HL-60 (cell line): ENCODE data around the gene FANCG.

Experiments
- CTCF ChIP-seq: IDR thresholded peaks from one replicate; pipeline ENCODE4 v1.5.1; 2011; ENCODE audit warnings: low read length, control low read depth, inconsistent platforms; ENCODE audit not compliant: insufficient read depth
- POLR2AphosphoS5 ChIP-seq: IDR thresholded peaks from 2 replicates; pipeline ENCODE4 v1.6.1; 2012; ENCODE audit warnings: low read depth

GRCh38 chr9:35029852-35030251 lies 49.9 kb downstream of the FANCG start:
- TF ChIP-seq CTCF: no peak
- no peak for TF ChIP-seq POLR2AphosphoS5
